ENCODE data around the gene CFAP77.
A peak's percentile ranks its signal among the peaks of the same experiment; 100 is the strongest.

CFAP77 gene

DNA sequence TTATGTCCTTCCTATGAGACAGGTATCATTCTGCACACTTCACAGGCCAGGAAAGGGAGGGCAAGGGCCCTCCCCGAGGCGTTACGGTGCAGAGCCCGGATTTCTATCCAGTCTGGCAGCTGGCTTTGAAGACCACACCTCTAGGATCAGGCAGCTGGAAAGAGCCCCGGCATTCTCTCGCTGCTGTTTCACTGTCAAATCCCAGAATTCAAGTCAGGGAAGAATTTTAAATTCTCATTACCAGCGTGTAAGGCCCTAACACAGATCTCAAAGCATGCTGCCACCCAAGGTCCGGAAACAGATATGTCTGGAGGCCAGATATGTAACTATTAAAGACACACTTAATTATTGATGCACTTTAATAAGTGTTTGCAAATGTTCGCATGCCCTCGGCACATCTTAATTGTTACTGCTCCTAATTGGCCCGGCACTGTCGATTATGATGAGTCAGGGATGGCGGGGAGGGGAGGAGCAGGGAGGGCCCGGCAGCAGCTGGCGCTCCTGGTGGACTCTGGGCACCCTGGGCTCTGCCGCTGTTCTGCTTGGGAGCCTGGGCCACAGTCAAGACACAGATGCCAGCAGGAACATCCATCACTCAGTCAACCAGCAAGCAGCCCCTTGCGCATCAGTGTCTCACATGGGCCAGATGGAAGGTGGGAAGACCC lies 96.1 kb downstream of the CFAP77 start:
- H3K27me3 ChIP-seq (replicated peaks; ENCODE audit: control insufficient read depth, insufficient read depth, low read length) = no peaks in the 10 kb centered on the region; the same call in 1 of the 2 replicates
- TF ChIP-seq, protein P1, sequence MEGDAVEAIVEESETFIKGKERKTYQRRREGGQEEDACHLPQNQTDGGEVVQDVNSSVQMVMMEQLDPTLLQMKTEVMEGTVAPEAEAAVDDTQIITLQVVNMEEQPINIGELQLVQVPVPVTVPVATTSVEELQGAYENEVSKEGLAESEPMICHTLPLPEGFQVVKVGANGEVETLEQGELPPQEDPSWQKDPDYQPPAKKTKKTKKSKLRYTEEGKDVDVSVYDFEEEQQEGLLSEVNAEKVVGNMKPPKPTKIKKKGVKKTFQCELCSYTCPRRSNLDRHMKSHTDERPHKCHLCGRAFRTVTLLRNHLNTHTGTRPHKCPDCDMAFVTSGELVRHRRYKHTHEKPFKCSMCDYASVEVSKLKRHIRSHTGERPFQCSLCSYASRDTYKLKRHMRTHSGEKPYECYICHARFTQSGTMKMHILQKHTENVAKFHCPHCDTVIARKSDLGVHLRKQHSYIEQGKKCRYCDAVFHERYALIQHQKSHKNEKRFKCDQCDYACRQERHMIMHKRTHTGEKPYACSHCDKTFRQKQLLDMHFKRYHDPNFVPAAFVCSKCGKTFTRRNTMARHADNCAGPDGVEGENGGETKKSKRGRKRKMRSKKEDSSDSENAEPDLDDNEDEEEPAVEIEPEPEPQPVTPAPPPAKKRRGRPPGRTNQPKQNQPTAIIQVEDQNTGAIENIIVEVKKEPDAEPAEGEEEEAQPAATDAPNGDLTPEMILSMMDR (IDR thresholded peaks at IDR 0.05; ENCODE audit: insufficient read depth, low read length, poor library complexity, severe bottlenecking) = no peak
- no peak overlapping the region for H3K4me3 ChIP-seq (replicated peaks; ENCODE audit: low read depth, low read length)
- H3K36me3 ChIP-seq (ENCODE audit: control insufficient read depth, insufficient read depth, low read length) = no peaks in the 10 kb centered on the region
- no peak for DNase-seq (ENCODE audit: extremely low read depth, insufficient read length)

DNA sequence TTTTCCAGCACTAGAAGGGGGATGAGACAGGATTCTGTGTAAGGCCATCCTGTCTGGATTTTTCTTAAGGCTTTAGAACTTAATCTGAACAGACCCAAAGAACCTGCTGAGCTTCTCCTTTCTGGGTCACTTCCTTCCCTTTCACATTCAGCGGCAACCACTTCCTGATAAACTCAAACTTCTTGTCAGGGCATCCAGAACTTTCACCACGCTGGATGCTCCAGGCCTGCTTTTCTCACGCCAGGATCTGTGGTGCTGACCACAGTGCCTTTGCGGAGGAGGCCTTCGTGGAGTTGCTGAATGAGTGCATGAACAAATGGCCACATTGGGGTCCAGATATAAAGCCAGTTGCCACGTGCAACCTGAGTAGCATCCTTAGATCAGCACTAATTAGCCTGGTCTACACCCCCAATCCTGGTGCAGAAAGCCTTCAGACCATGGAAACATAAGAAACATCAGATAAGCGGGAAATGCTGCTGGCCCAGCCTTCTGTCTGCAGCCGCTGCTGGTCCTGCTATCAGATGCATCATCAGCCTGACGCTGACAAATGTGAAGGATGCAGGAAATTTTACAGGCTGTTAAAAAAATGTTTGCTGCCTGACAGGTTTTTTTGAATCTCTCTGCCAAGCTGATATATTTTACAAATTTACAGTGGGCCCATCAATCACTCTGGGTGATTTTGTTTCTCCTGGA lies 97.1 kb downstream of the CFAP77 start:
- TF ChIP-seq, protein P1 (IDR thresholded peaks at IDR 0.05; ENCODE audit: insufficient read depth, low read length, poor library complexity, severe bottlenecking) = no peak

GRCh38 chr9:132507670-132508469 lies 97.9 kb downstream of the CFAP77 start:
- no peak overlapping the region for H3K4me3 ChIP-seq (replicated peaks; ENCODE audit: low read depth, low read length)
- no peak for DNase-seq (ENCODE audit: extremely low read depth, insufficient read length)
- TF ChIP-seq, protein P1 (IDR thresholded peaks at IDR 0.05; ENCODE audit: insufficient read depth, low read length, poor library complexity, severe bottlenecking) = peak; percentile 77
- H3K27me3 ChIP-seq (replicated peaks; ENCODE audit: control insufficient read depth, insufficient read depth, low read length) = no peaks in the 10 kb centered on the region; the same call in 1 of the 2 replicates
- no peaks in the 10 kb centered on the region for H3K36me3 ChIP-seq (ENCODE audit: control insufficient read depth, insufficient read depth, low read length)

More for the DNA sequence above, 97.1 kb downstream of the CFAP77 start:
- DNase-seq (ENCODE audit: extremely low read depth, insufficient read length) = no peak
- Histone ChIP-seq H3K36me3 (ENCODE audit: control insufficient read depth, insufficient read depth, low read length) (no peaks in the 10 kb centered on the region), H3K4me3 (replicated peaks; ENCODE audit: low read depth, low read length) (no peak overlapping the region), H3K27me3 (replicated peaks; ENCODE audit: control insufficient read depth, insufficient read depth, low read length) (no peaks in the 10 kb centered on the region; the same call in 1 of the 2 replicates)

DNA sequence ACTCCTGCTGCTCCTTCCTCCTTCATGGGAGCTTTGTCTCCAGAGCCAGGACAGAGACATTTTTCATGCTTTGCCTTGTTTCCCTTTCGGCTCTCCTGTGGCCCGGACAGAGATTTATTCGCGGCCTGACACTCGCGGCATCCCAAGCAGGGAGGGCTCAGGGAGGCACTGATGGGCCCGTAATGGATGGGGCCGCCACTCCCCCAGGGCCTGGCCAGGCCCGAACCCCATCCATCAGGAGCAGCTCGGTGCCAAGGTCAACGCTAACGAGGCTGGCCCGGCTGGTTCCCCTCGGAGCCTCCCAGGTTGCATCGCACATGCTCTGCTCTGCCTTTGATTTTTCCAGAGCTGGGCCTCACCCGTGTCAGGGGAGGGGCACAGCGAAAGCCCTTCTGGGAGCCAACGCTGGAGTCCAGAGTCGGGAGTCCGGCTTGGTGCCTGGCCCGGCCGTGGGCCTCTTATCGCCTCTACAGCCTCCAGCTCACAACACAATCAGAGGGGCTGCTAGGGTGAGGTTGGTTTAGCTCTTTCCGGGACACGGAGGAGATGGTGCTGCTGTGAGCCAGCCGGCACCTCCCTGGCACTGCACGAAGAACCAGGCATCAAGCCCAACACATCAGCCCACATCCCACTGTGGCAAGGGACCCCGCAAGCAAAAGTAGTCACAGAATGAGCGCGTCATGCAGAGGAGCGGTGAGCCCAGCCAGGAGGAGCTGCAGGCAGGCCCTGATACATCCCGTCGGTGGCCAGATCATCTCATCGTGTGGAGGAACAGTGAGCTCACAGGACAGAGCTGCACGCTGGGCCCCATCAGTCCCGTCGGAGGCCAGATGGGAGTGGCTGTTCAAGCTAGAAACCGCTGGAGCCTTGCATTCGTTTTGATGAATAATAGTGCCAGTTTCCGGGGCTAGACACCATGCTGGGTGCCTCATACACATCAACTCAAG lies 100.2 kb downstream of the CFAP77 start:
- H3K27me3 ChIP-seq (replicated peaks; ENCODE audit: control insufficient read depth, insufficient read depth, low read length) = no peaks in the 10 kb centered on the region; the same call in 1 of the 2 replicates
- no peak overlapping the region for H3K4me3 ChIP-seq (replicated peaks; ENCODE audit: low read depth, low read length)
- H3K36me3 ChIP-seq (ENCODE audit: control insufficient read depth, insufficient read depth, low read length) = no peaks in the 10 kb centered on the region
- DNase-seq (ENCODE audit: extremely low read depth, insufficient read length) = no peak
- TF ChIP-seq, protein P1 (IDR thresholded peaks at IDR 0.05; ENCODE audit: insufficient read depth, low read length, poor library complexity, severe bottlenecking) = no peak

Measured in GM06990 (cell line).